ENCODE results near the gene DCLK2. TPM values are rescaled to one million over a fixed set of nuclear protein-coding genes. Genes with fewer than 3 reads are reported as not detected.

The DCLK2 gene
- total RNA-seq, 1 experiment from 2014 or later, result 2.7 TPM

DNA sequence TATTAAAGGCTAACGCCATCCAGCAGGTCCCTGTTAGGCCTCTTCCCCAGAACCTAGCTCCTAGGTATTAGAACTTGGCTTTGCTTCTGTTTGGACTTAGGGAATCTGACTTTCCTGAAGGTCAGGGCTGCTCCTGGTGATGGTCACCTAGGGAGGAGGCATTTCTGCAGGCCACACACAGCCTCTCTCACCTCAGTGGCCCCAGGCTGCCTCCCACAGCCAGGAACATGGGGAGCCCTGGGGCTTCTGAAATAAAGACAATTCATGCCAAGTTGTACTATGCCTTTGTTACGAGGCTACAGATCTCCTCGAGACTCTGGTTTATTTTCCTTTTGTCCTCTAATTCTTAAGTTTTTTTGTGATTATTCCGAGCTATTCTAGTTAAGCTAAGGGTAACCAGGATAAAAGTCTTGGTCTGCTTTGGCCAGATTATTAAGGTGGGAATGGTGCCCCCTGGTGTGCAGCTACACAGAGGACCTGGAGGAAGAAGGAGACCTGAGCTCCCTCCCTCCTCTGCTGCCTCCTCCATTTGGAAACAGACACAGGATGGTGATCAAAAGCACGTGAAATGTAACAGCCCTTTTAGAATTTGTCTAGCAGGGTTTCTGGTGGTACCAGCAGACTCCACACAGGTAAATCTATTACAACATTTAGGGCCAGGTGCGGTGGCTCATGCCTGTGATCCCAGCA is 131.0 kb downstream of the DCLK2 start:
- H3K36me3 ChIP-seq (ENCODE audit: control insufficient read depth in 1 of 2, insufficient read depth in 2 of 2, low read length in 2 of 2), result no peaks in the 10 kb centered on the region
- H3K4me1 ChIP-seq (ENCODE audit: control insufficient read depth in 1 of 2, insufficient read depth in 2 of 2, low read length in 2 of 2), result peaks cover 0 to 6% of the 10 kb centered on the region in 2 experiments; a peak in 1 of 4 replicates
- H3K4me3 ChIP-seq (replicated peaks in 1 of 2; ENCODE audit: low read depth in 1 of 2, low read length in 2 of 2), result no peak overlapping the region
- POLR2A ChIA-PET, result interaction anchor here (0.7 kb wide), 1 partner anchor 9 kb away, joined by 3 read pairs; no protein-coding TSS in a partner anchor
- no peak overlapping the region for H2AFZ ChIP-seq (ENCODE audit: low read depth, low read length, poor library complexity, severe bottlenecking)
- H3K27me3 ChIP-seq (ENCODE audit: insufficient read depth, low read length), result no peaks in the 10 kb centered on the region
- CTCF ChIA-PET, result interaction anchor here (0.7 to 3.1 kb wide), 20 partner anchors 8 to 294 kb away, joined by 3 to 33 read pairs (median 4); no protein-coding TSS in a partner anchor
- no peaks in the 10 kb centered on the region for H3K79me2 ChIP-seq (ENCODE audit: insufficient read depth, low read length)
- RAD21 ChIA-PET (ENCODE audit: low non-redundant PET in 1 of 2, low total read pairs in 2 of 2, uncharacterized antibody in 2 of 2, unreplicated experiment in 2 of 2), result interaction anchor here (1.1 kb wide), 2 partner anchors 34 to 198 kb away, joined by 4 read pairs; no protein-coding TSS in a partner anchor
- H3K9ac ChIP-seq (ENCODE audit: low read length), result no peak overlapping the region
- DNase-seq (ENCODE audit: low read depth, low spot score) (peak; percentile 49), ATAC-seq (peak; percentile 94)
- H3K9me2 ChIP-seq (ENCODE audit: insufficient read depth), result no peaks in the 10 kb centered on the region
- intact Hi-C loops (cut with micrococcal nuclease), result loop anchor here (1.0 kb wide), 2 partner anchors 199 to 210 kb away; no protein-coding TSS in a partner anchor
- H4K20me1 ChIP-seq (ENCODE audit: insufficient read depth), result no peaks in the 10 kb centered on the region
- no peaks in the 10 kb centered on the region for H3K9me3 ChIP-seq (ENCODE audit: control insufficient read depth in 1 of 2, insufficient read depth in 1 of 2, low read depth in 1 of 2, low read length in 2 of 2)
- no peak overlapping the region for H3K4me2 ChIP-seq (ENCODE audit: low read length)
- H3K27ac ChIP-seq (ENCODE audit: low read depth, low read length), result no peak overlapping the region
- no TSS peak for BruUV-seq (replicated peaks)
- TF ChIP-seq EZH2 (IDR thresholded peaks at IDR 0.05) (no peak), FOSL1 (IDR thresholded peaks at IDR 0.05; ENCODE audit: low read depth) (no peak), TCF7L2 (IDR thresholded peaks at IDR 0.05; ENCODE audit: borderline replicate concordance, extremely low read depth, insufficient read depth, insufficient read length) (no peak), EZH2phosphoT487 (IDR thresholded peaks at IDR 0.05; ENCODE audit: borderline replicate concordance) (no peak), SRF (IDR thresholded peaks at IDR 0.05; ENCODE audit: low read depth) (no peak), EGR1 (IDR thresholded peaks at IDR 0.05; ENCODE audit: low read depth) (no peak), JUND (IDR thresholded peaks at IDR 0.05) (no peak), RAD21 (IDR thresholded peaks at IDR 0.05; ENCODE audit: low read depth) (peak; percentile 82)
- TF ChIP-seq, protein P1, sequence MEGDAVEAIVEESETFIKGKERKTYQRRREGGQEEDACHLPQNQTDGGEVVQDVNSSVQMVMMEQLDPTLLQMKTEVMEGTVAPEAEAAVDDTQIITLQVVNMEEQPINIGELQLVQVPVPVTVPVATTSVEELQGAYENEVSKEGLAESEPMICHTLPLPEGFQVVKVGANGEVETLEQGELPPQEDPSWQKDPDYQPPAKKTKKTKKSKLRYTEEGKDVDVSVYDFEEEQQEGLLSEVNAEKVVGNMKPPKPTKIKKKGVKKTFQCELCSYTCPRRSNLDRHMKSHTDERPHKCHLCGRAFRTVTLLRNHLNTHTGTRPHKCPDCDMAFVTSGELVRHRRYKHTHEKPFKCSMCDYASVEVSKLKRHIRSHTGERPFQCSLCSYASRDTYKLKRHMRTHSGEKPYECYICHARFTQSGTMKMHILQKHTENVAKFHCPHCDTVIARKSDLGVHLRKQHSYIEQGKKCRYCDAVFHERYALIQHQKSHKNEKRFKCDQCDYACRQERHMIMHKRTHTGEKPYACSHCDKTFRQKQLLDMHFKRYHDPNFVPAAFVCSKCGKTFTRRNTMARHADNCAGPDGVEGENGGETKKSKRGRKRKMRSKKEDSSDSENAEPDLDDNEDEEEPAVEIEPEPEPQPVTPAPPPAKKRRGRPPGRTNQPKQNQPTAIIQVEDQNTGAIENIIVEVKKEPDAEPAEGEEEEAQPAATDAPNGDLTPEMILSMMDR (IDR thresholded peaks at IDR 0.05 in 2 of 3, conservative IDR thresholded peaks at IDR 0.05 in 1 of 3; ENCODE audit: borderline replicate concordance in 1 of 3, insufficient read depth in 1 of 3, low read depth in 2 of 3, low read length in 2 of 3), result peak; percentile 64 to 83 (median 69)
- TF ChIP-seq, protein P2, sequence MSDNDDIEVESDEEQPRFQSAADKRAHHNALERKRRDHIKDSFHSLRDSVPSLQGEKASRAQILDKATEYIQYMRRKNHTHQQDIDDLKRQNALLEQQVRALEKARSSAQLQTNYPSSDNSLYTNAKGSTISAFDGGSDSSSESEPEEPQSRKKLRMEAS (IDR thresholded peaks at IDR 0.05), result no peak
- TF ChIP-seq, protein P3, sequence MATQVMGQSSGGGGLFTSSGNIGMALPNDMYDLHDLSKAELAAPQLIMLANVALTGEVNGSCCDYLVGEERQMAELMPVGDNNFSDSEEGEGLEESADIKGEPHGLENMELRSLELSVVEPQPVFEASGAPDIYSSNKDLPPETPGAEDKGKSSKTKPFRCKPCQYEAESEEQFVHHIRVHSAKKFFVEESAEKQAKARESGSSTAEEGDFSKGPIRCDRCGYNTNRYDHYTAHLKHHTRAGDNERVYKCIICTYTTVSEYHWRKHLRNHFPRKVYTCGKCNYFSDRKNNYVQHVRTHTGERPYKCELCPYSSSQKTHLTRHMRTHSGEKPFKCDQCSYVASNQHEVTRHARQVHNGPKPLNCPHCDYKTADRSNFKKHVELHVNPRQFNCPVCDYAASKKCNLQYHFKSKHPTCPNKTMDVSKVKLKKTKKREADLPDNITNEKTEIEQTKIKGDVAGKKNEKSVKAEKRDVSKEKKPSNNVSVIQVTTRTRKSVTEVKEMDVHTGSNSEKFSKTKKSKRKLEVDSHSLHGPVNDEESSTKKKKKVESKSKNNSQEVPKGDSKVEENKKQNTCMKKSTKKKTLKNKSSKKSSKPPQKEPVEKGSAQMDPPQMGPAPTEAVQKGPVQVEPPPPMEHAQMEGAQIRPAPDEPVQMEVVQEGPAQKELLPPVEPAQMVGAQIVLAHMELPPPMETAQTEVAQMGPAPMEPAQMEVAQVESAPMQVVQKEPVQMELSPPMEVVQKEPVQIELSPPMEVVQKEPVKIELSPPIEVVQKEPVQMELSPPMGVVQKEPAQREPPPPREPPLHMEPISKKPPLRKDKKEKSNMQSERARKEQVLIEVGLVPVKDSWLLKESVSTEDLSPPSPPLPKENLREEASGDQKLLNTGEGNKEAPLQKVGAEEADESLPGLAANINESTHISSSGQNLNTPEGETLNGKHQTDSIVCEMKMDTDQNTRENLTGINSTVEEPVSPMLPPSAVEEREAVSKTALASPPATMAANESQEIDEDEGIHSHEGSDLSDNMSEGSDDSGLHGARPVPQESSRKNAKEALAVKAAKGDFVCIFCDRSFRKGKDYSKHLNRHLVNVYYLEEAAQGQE (IDR thresholded peaks at IDR 0.05; ENCODE audit: low read depth), result no peak
- TF ChIP-seq, protein P4, sequence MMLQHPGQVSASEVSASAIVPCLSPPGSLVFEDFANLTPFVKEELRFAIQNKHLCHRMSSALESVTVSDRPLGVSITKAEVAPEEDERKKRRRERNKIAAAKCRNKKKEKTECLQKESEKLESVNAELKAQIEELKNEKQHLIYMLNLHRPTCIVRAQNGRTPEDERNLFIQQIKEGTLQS (IDR thresholded peaks at IDR 0.05), result no peak

All from HCT116 (cell line).